B cell (primary cell): ENCODE data around the gene NUP42. TPM values are rescaled to one million over a fixed set of nuclear protein-coding genes. Genes with fewer than 3 reads are reported as not detected.

Experiments used
- ATAC-seq: fragments of 200-7000 bp; cut with Tn5 transposase; one replicate; pipeline ENCODE4 v1.10.0; 2021; ENCODE audit warnings: low read depth, mild to moderate bottlenecking, moderate number of reproducible peaks, moderate library complexity
- CTCF ChIA-PET: fragments of 350-600 bp; sonication (Branson Sonifier 250); formaldehyde crosslinking; loops from one replicate; lab custom pipeline; 2021; ENCODE audit warnings: antibody characterized with exemption, inconsistent platforms; lab: Charles Lee
- POLR2A ChIA-PET: fragments of 350-600 bp; sonication (Branson Sonifier 250); formaldehyde crosslinking; loops from one replicate; lab custom pipeline; 2021; ENCODE audit warnings: antibody characterized with exemption; lab: Charles Lee
- DNase-seq: peaks from one replicate; pipeline ENCODE4 v3.0.0; 2013
- H2AFZ ChIP-seq: 2 replicates; pipeline ENCODE4 v1.6.1; 2012; ENCODE audit warnings: mild to moderate bottlenecking, low read depth, low read length; ENCODE audit not compliant: insufficient read depth, poor library complexity, severe bottlenecking
- H3K27ac ChIP-seq, 2 donors: 1 replicate in 1 of 2; 2 replicates in 1 of 2; pipeline ENCODE4 v1.5.1; 2012 to 2013; ENCODE audit warnings: low read length in 2 of 2, mild to moderate bottlenecking in 2 of 2, moderate library complexity in 1 of 2
- H3K27me3 ChIP-seq, 4 experiments: fragments of 200-600 bp in 1 of 4; sonication (generic) in 1 of 4; replicated peaks in 1 of 4; 1 replicate in 2 of 4; 2 replicates in 2 of 4; pipeline versions ENCODE4 v1.6.1 to v1.7.0; 2013 to 2016; ENCODE audit warnings: low read length in 3 of 4, mild to moderate bottlenecking in 2 of 4, mixed read lengths in 1 of 4, moderate library complexity in 1 of 4; ENCODE audit not compliant: insufficient read depth in 4 of 4, control insufficient read depth in 3 of 4; ENCODE audit errors: control extremely low read depth in 1 of 4
- H3K36me3 ChIP-seq, 2 experiments: replicated peaks in 1 of 2; 1 replicate in 1 of 2; 2 replicates in 1 of 2; pipeline versions ENCODE4 v1.6.1 to v1.7.1; 2013; ENCODE audit warnings: low read length in 1 of 2; ENCODE audit not compliant: insufficient read depth in 2 of 2, control insufficient read depth in 1 of 2; ENCODE audit errors: control extremely low read depth in 1 of 2, extremely low read depth in 1 of 2
- H3K4me1 ChIP-seq, 2 donors: fragments of 200-600 bp in 1 of 2; sonication (generic) in 1 of 2; 1 replicate in 1 of 2; 2 replicates in 1 of 2; pipeline versions ENCODE4 v1.5.1 to v1.6.1; 2013 to 2017; ENCODE audit warnings: low read length in 2 of 2; ENCODE audit not compliant: control insufficient read depth in 2 of 2, insufficient read depth in 2 of 2
- H3K4me2 ChIP-seq: replicated peaks from 2 replicates; pipeline ENCODE3; 2012; ENCODE audit warnings: mild to moderate bottlenecking, low read depth, low read length; ENCODE audit not compliant: poor library complexity, severe bottlenecking
- H3K4me3 ChIP-seq, 5 experiments: fragments of 200-600 bp in 1 of 5; sonication (generic) in 1 of 5; 1 replicate in 3 of 5; 2 replicates in 2 of 5; pipeline versions ENCODE4 v1.5.1 to v1.7.0; 2011 to 2016; ENCODE audit warnings: low read length in 4 of 5, mild to moderate bottlenecking in 4 of 5, low read depth in 2 of 5, control low read depth in 1 of 5, moderate library complexity in 1 of 5; ENCODE audit not compliant: insufficient read depth in 1 of 5; ENCODE audit errors: control extremely low read depth in 1 of 5, extremely low read depth in 1 of 5
- H3K79me2 ChIP-seq: fragments of 200-600 bp; sonication (generic); one replicate; pipeline ENCODE4 v1.6.0; 2016; ENCODE audit warnings: low read length; ENCODE audit not compliant: control insufficient read depth, insufficient read depth
- H3K9ac ChIP-seq: fragments of 200-600 bp; sonication (generic); 2 replicates; pipeline ENCODE4 v1.6.1; 2017; ENCODE audit warnings: mild to moderate bottlenecking, low read length, moderate library complexity
- H3K9me3 ChIP-seq, 3 donors: one replicate each; pipeline versions ENCODE4 v1.6.1 to v1.7.1; 2013; ENCODE audit warnings: low read length in 2 of 3; ENCODE audit not compliant: control insufficient read depth in 2 of 3, insufficient read depth in 1 of 3; ENCODE audit errors: control extremely low read depth in 1 of 3
- H4K20me1 ChIP-seq: 2 replicates; pipeline ENCODE4 v1.6.0; 2012; ENCODE audit warnings: mild to moderate bottlenecking, low read length; ENCODE audit not compliant: insufficient read depth, control insufficient read depth, poor library complexity, severe bottlenecking
- H3K27ac Mint-ChIP-seq: one replicate; pipeline ENCODE4 v1.8.0; 2021; ENCODE audit warnings: mixed read lengths
- H3K27me3 Mint-ChIP-seq: one replicate; pipeline ENCODE4 v1.8.0; 2021; ENCODE audit warnings: mixed read lengths
- H3K4me1 Mint-ChIP-seq: one replicate; pipeline ENCODE4 v1.8.0; 2021; ENCODE audit warnings: mixed read lengths
- H3K4me3 Mint-ChIP-seq: one replicate; pipeline ENCODE4 v1.8.0; 2021; ENCODE audit warnings: mixed read lengths
- H3K9me3 Mint-ChIP-seq: one replicate; pipeline ENCODE4 v1.8.0; 2022; ENCODE audit warnings: mixed read lengths; ENCODE audit not compliant: insufficient read depth
- CTCF ChIP-seq: fragments of 200-600 bp; IDR thresholded peaks from one replicate; pipeline ENCODE4 v1.8.0; 2022; ENCODE audit warnings: antibody characterized with exemption, mild to moderate bottlenecking
- EZH2 ChIP-seq: IDR thresholded peaks from 2 replicates; pipeline ENCODE4 v1.6.1; 2012; ENCODE audit warnings: borderline replicate concordance, low read depth, mild to moderate bottlenecking, moderate library complexity, low read length; ENCODE audit not compliant: insufficient read depth, poor library complexity, severe bottlenecking
- WGBS: methylation state at CpG from one replicate; pipeline ENCODE4 v1.1.5; 2013; ENCODE audit warnings: missing lambda C conversion rate; ENCODE audit not compliant: insufficient coverage; 5-methylcytosine and 5-hydroxymethylcytosine counted together
- intact Hi-C: fragments of 100-400 bp; cut with micrococcal nuclease; formaldehyde crosslinking; loops from one replicate; pipeline ENCODE4 v1.10.0; 2022
- polyA plus RNA-seq: library from polyadenylated mRNA; depleted of rRNA; stranded (reverse); fragments of >200 nt; gene quantifications from 2 replicates; pipeline ENCODE4 v1.2.3, GENCODE V29; 2012
- total RNA-seq, 2 donors: library from RNA; stranded (reverse); fragments of 120-200 nt in 1 of 2; gene quantifications; 1 replicate in 1 of 2; 2 replicates in 1 of 2; pipeline versions ENCODE4 v1.2.3 to v1.2.4, GENCODE V29; 2013 to 2022

The NUP42 gene
- total and polyA plus RNA-seq, 2 donors (not counting 1 experiment from before 2014, with no cell fraction given): 38.1 to 49.2 TPM

GRCh38 chr7:23239698-23240097 lies 57.9 kb downstream of the NUP42 start:
- TF ChIP-seq CTCF (no peak), EZH2 (no peak)
- Histone ChIP-seq H3K36me3 (no peaks in the 10 kb centered on the region), H3K27ac (no peak overlapping the region), H3K79me2 (no peaks in the 10 kb centered on the region), H3K9me3 (no peaks in the 10 kb centered on the region), H3K9ac (no peak overlapping the region), H3K4me2 (no peak overlapping the region), H3K4me1 (no peaks in the 10 kb centered on the region), H2AFZ (no peak overlapping the region), H3K27me3 (no peaks in the 10 kb centered on the region), H4K20me1 (no peaks in the 10 kb centered on the region), H3K4me3 (no peak overlapping the region)
- 76% methylated on average over 5 of the region's 5 CpGs for WGBS
- Mint-ChIP-seq H3K4me1 (peaks cover 4% of the 10 kb centered on the region), H3K27me3 (peaks cover 18% of the 10 kb centered on the region), H3K4me3 (no peak overlapping the region), H3K9me3 (no peaks in the 10 kb centered on the region), H3K27ac (no peak overlapping the region)
- ATAC-seq: no peak
- DNase-seq: no peak
- ChIA-PET CTCF (no interaction called here), POLR2A (interaction anchor here (0.6 kb wide), 1 partner anchor 352 kb away, joined by 4 read pairs; no protein-coding TSS in a partner anchor)
- intact Hi-C loops: no loop called here

- Histone ChIP-seq H3K4me3 (no peak overlapping the region), H3K27ac (no peak overlapping the region), H3K79me2 (no peaks in the 10 kb centered on the region), H3K4me1 (peaks cover 0 to under 1% of the 10 kb centered on the region in 2 donors), H2AFZ (no peak overlapping the region), H4K20me1 (no peaks in the 10 kb centered on the region), H3K36me3 (no peaks in the 10 kb centered on the region), H3K4me2 (no peak overlapping the region), H3K9ac (no peak overlapping the region), H3K9me3 (no peaks in the 10 kb centered on the region), H3K27me3 (peaks cover 0 to 14% (median 3%) of the 10 kb centered on the region in 4 experiments)
- ATAC-seq (no peak), DNase-seq (no peak)
- POLR2A ChIA-PET: no interaction called here
- Mint-ChIP-seq H3K27me3 (peaks cover 34% of the 10 kb centered on the region), H3K4me1 (no peaks in the 10 kb centered on the region), H3K27ac (no peak overlapping the region), H3K9me3 (no peaks in the 10 kb centered on the region), H3K4me3 (no peak overlapping the region)
- intact Hi-C loops: no loop called here
- WGBS: 73% methylated on average over 2 of the region's 3 CpGs
- TF ChIP-seq EZH2 (no peak), CTCF (no peak)
- CTCF ChIA-PET: no interaction called here
Observed at GRCh38 chr7:23242321-23242720, 60.5 kb downstream of the NUP42 start.
